ENCODE data around the gene FOXO6. TPM values are rescaled to one million over a fixed set of nuclear protein-coding genes. Genes with fewer than 3 reads are reported as not detected.

The FOXO6 gene
- total and polyA plus RNA-seq, 9 of the 15 experiments (the other 6 are each of a cell fraction or from before 2014, with no cell fraction given) = 0.04 to 0.31 (median 0.12) TPM; not detected in 5

DNA sequence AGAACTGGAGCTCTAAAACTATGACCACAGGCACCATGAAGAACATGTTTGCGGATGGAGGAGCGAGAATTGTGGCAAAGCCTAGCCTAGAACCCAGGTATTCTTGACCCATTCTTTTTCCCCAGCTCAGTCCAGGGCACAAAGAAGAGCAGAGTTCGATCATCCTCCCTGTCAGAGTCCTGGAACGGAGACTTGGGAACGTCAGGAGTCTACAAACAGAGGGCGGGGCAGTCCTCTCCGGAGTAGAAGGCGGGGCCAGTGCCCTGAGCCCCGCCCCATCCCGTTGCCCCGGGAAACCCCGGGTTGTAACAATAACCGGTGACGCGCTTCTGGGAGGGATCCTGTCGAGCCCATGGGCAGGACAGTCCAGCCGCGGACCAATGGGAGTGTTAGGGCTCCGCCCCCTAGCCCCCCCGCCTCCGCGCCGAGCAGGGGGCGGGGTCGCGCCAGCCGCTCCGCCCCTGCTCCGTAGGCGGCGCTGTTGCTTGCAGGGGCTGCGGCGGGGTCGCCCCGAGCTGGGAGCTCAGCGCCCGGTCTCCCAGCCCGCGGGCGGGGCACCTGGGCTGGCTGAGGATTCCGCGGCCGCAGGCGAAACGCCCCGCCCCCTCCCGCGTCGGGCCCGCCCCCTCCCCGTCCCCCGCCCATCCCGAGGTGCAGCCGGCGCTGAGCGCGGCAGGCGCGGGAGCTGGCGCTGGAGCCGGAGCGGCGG is at the start of gene FOXO6 (continued):
- no peak for TF ChIP-seq CREB3 (tag; conservative IDR thresholded peaks at IDR 0.05; ENCODE audit: low read depth)
- no peak for TF ChIP-seq HCFC1 (IDR thresholded peaks at IDR 0.05; ENCODE audit: low read depth, low read length)
- TF ChIP-seq DNMT1 (IDR thresholded peaks at IDR 0.05) = no peak
- TF ChIP-seq ZNF707 (CRISPR knock-in tag; conservative IDR thresholded peaks at IDR 0.05) = no peak
- TF ChIP-seq ZNF184 (CRISPR knock-in tag; IDR thresholded peaks at IDR 0.05) = no peak
- TF ChIP-seq, protein P1, sequence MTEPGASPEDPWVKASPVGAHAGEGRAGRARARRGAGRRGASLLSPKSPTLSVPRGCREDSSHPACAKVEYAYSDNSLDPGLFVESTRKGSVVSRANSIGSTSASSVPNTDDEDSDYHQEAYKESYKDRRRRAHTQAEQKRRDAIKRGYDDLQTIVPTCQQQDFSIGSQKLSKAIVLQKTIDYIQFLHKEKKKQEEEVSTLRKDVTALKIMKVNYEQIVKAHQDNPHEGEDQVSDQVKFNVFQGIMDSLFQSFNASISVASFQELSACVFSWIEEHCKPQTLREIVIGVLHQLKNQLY (CRISPR knock-in tag; conservative IDR thresholded peaks at IDR 0.05) = no peak
- no peak for TF ChIP-seq ZNF584 (CRISPR knock-in tag; IDR thresholded peaks at IDR 0.05; ENCODE audit: low read depth)
- TF ChIP-seq SAFB (IDR thresholded peaks at IDR 0.05; ENCODE audit: borderline replicate concordance, low read depth, low read length) = no peak
- TF ChIP-seq ZNF407 (IDR thresholded peaks at IDR 0.05; ENCODE audit: low read depth) = no peak
- peak in 1 of 2 experiments; percentile 48; a peak in 2 of 4 replicates for TF ChIP-seq SRF (CRISPR knock-in tag; IDR thresholded peaks at IDR 0.05)
- no peak for TF ChIP-seq SRSF9 (IDR thresholded peaks at IDR 0.05; ENCODE audit: borderline replicate concordance, low read depth, low read length)
- TF ChIP-seq, protein P2, sequence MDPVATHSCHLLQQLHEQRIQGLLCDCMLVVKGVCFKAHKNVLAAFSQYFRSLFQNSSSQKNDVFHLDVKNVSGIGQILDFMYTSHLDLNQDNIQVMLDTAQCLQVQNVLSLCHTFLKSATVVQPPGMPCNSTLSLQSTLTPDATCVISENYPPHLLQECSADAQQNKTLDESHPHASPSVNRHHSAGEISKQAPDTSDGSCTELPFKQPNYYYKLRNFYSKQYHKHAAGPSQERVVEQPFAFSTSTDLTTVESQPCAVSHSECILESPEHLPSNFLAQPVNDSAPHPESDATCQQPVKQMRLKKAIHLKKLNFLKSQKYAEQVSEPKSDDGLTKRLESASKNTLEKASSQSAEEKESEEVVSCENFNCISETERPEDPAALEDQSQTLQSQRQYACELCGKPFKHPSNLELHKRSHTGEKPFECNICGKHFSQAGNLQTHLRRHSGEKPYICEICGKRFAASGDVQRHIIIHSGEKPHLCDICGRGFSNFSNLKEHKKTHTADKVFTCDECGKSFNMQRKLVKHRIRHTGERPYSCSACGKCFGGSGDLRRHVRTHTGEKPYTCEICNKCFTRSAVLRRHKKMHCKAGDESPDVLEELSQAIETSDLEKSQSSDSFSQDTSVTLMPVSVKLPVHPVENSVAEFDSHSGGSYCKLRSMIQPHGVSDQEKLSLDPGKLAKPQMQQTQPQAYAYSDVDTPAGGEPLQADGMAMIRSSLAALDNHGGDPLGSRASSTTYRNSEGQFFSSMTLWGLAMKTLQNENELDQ (CRISPR knock-in tag; IDR thresholded peaks at IDR 0.05; ENCODE audit: borderline replicate concordance) = no peak
- no peak for TF ChIP-seq ELF4 (CRISPR knock-in tag; IDR thresholded peaks at IDR 0.05)
- TF ChIP-seq CBX3 (IDR thresholded peaks at IDR 0.05; ENCODE audit: borderline replicate concordance in 1 of 2, low read length in 2 of 2) = no peak
- TF ChIP-seq GABPA (tag; conservative IDR thresholded peaks at IDR 0.05; ENCODE audit: low read depth) = no peak

Data from K562 (cell line).